ENCODE measurements around the gene MAN1C1. TPM values are rescaled to one million over a fixed set of nuclear protein-coding genes. Genes with fewer than 3 reads are reported as not detected.

The MAN1C1 gene
- total and polyA plus RNA-seq, 9 of the 15 experiments (the other 6 are each of a cell fraction or from before 2014, with no cell fraction given), result 0.04 to 0.44 (median 0.10) TPM; not detected in 3

DNA sequence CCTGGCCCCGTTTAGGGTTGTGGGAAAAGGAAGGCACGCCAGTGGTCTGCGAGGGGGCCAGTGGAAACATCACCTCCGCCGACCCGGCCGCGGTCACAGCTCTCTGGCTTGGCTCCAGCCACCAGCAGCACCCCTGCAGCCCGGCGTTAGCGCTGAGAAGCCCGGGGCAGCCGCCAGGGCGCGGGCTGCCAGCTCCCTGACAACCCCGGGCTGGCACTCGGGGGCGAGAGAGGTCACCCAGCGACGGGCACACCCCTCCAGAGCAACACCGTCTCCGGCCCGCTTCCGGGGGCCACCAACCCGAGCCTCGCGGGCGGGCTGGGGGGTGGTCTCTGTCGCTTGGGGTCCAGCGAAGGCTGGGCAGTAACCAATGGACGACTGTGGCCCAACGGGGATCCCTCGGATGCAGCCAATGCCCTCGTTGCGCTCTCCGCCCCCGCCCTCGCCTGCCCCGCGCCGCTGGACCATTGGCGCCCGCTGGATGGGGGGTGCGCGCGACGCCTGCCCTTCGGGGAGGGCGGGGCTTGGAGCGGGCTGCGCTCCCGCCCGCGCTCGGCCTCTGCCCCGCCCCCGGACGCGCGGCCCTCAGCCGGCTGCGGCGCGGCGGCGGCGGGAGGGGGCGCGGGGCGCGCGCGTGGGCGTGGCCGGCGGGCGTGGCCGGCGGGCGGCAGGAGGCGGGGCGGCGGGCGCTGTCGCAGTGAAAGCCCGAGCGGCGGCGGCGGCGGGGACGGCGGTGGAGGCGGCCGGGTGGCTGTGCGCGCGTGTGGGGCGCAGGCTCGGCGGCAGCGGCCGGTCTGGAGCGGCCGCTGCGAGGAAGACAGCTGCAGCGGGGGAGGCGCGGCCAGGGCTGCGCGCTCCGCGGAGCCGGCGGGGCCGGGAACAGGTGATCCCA lies at the start of gene MAN1C1 (continued):
- no peak for TF ChIP-seq ETV1 (tag; conservative IDR thresholded peaks at IDR 0.05; ENCODE audit: low read depth)
- TF ChIP-seq, protein P1, sequence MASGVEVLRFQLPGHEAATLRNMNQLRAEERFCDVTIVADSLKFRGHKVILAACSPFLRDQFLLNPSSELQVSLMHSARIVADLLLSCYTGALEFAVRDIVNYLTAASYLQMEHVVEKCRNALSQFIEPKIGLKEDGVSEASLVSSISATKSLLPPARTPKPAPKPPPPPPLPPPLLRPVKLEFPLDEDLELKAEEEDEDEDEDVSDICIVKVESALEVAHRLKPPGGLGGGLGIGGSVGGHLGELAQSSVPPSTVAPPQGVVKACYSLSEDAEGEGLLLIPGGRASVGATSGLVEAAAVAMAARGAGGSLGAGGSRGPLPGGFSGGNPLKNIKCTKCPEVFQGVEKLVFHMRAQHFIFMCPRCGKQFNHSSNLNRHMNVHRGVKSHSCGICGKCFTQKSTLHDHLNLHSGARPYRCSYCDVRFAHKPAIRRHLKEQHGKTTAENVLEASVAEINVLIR (CRISPR knock-in tag; IDR thresholded peaks at IDR 0.05), result no peak
- TF ChIP-seq, protein P2, sequence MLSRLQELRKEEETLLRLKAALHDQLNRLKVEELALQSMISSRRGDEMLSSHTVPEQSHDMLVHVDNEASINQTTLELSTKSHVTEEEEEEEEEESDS (CRISPR knock-in tag; IDR thresholded peaks at IDR 0.05), result no peak
- TF ChIP-seq, protein P3, sequence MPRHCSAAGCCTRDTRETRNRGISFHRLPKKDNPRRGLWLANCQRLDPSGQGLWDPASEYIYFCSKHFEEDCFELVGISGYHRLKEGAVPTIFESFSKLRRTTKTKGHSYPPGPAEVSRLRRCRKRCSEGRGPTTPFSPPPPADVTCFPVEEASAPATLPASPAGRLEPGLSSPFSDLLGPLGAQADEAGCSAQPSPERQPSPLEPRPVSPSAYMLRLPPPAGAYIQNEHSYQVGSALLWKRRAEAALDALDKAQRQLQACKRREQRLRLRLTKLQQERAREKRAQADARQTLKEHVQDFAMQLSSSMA (CRISPR knock-in tag; IDR thresholded peaks at IDR 0.05), result no peak
- TF ChIP-seq POLR2AphosphoS5 (IDR thresholded peaks at IDR 0.05; ENCODE audit: control insufficient read depth, insufficient read depth, low read depth, low read length), result no peak
- TF ChIP-seq, protein P4, sequence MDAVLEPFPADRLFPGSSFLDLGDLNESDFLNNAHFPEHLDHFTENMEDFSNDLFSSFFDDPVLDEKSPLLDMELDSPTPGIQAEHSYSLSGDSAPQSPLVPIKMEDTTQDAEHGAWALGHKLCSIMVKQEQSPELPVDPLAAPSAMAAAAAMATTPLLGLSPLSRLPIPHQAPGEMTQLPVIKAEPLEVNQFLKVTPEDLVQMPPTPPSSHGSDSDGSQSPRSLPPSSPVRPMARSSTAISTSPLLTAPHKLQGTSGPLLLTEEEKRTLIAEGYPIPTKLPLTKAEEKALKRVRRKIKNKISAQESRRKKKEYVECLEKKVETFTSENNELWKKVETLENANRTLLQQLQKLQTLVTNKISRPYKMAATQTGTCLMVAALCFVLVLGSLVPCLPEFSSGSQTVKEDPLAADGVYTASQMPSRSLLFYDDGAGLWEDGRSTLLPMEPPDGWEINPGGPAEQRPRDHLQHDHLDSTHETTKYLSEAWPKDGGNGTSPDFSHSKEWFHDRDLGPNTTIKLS (IDR thresholded peaks at IDR 0.05; ENCODE audit: borderline replicate concordance, low read depth), result no peak
- TF ChIP-seq, protein P5, sequence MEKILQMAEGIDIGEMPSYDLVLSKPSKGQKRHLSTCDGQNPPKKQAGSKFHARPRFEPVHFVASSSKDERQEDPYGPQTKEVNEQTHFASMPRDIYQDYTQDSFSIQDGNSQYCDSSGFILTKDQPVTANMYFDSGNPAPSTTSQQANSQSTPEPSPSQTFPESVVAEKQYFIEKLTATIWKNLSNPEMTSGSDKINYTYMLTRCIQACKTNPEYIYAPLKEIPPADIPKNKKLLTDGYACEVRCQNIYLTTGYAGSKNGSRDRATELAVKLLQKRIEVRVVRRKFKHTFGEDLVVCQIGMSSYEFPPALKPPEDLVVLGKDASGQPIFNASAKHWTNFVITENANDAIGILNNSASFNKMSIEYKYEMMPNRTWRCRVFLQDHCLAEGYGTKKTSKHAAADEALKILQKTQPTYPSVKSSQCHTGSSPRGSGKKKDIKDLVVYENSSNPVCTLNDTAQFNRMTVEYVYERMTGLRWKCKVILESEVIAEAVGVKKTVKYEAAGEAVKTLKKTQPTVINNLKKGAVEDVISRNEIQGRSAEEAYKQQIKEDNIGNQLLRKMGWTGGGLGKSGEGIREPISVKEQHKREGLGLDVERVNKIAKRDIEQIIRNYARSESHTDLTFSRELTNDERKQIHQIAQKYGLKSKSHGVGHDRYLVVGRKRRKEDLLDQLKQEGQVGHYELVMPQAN (IDR thresholded peaks at IDR 0.05; ENCODE audit: borderline replicate concordance), result no peak
- TF ChIP-seq RB1 (IDR thresholded peaks at IDR 0.05; ENCODE audit: low read depth), result peak; percentile 75
- TF ChIP-seq ILF3 (IDR thresholded peaks at IDR 0.05; ENCODE audit: borderline replicate concordance), result no peak
- TF ChIP-seq EP400 (IDR thresholded peaks at IDR 0.05), result no peak
- TF ChIP-seq ETV5 (CRISPR knock-in tag; IDR thresholded peaks at IDR 0.05; ENCODE audit: low read depth), result 0 out of 2 replicates have a peak, but pooled peaks have one; percentile 22
- no peak for TF ChIP-seq NR2F6 (CRISPR knock-in tag; IDR thresholded peaks at IDR 0.05)
- no peak for TF ChIP-seq SIRT6 (IDR thresholded peaks at IDR 0.05; ENCODE audit: low read depth, low read length)
- no peak for TF ChIP-seq PPARD (CRISPR knock-in tag; IDR thresholded peaks at IDR 0.05)
- TF ChIP-seq, protein P6, sequence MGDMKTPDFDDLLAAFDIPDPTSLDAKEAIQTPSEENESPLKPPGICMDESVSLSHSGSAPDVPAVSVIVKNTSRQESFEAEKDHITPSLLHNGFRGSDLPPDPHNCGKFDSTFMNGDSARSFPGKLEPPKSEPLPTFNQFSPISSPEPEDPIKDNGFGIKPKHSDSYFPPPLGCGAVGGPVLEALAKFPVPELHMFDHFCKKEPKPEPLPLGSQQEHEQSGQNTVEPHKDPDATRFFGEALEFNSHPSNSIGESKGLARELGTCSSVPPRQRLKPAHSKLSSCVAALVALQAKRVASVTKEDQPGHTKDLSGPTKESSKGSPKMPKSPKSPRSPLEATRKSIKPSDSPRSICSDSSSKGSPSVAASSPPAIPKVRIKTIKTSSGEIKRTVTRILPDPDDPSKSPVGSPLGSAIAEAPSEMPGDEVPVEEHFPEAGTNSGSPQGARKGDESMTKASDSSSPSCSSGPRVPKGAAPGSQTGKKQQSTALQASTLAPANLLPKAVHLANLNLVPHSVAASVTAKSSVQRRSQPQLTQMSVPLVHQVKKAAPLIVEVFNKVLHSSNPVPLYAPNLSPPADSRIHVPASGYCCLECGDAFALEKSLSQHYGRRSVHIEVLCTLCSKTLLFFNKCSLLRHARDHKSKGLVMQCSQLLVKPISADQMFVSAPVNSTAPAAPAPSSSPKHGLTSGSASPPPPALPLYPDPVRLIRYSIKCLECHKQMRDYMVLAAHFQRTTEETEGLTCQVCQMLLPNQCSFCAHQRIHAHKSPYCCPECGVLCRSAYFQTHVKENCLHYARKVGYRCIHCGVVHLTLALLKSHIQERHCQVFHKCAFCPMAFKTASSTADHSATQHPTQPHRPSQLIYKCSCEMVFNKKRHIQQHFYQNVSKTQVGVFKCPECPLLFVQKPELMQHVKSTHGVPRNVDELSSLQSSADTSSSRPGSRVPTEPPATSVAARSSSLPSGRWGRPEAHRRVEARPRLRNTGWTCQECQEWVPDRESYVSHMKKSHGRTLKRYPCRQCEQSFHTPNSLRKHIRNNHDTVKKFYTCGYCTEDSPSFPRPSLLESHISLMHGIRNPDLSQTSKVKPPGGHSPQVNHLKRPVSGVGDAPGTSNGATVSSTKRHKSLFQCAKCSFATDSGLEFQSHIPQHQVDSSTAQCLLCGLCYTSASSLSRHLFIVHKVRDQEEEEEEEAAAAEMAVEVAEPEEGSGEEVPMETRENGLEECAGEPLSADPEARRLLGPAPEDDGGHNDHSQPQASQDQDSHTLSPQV (IDR thresholded peaks at IDR 0.05), result no peak
- TF ChIP-seq, protein P7, sequence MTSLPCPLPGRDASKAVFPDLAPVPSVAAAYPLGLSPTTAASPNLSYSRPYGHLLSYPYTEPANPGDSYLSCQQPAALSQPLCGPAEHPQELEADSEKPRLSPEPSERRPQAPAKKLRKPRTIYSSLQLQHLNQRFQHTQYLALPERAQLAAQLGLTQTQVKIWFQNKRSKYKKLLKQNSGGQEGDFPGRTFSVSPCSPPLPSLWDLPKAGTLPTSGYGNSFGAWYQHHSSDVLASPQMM (CRISPR knock-in tag; IDR thresholded peaks at IDR 0.05), result no peak
